ENCODE measurements around the gene ELOVL7.

DNA sequence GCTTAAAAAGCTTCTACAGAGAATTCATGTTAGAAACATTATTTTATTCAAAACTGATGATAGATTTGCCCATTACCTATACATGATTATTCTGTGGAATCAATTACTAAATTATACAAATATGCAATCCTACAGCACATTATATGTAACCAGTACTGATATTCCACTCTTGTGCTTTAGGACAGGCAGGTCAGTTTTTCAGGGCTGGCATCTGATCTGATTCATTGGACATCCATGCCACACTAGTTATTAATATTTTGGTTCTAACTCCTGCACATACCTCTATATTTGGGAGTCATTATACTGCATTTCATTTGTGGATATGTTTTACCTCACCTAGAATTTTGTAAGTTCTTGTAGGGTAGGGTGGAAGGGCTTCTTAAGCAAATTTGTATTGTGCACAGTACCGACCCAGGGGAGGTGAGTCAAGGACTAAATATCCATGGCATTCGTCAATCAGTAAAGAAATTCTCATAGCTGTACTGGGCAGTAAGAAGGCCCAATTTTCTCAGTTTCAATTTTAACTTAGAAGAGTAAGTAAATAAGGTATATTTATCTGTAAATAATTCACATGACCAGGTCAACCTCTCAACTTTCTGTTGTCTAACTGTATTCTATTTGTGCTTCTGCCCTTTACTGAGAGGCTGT, 33.5 kb downstream of the ELOVL7 start:
- TF ChIP-seq, protein P1, sequence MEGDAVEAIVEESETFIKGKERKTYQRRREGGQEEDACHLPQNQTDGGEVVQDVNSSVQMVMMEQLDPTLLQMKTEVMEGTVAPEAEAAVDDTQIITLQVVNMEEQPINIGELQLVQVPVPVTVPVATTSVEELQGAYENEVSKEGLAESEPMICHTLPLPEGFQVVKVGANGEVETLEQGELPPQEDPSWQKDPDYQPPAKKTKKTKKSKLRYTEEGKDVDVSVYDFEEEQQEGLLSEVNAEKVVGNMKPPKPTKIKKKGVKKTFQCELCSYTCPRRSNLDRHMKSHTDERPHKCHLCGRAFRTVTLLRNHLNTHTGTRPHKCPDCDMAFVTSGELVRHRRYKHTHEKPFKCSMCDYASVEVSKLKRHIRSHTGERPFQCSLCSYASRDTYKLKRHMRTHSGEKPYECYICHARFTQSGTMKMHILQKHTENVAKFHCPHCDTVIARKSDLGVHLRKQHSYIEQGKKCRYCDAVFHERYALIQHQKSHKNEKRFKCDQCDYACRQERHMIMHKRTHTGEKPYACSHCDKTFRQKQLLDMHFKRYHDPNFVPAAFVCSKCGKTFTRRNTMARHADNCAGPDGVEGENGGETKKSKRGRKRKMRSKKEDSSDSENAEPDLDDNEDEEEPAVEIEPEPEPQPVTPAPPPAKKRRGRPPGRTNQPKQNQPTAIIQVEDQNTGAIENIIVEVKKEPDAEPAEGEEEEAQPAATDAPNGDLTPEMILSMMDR (IDR thresholded peaks at IDR 0.05) = no peak
- no peak for TF ChIP-seq EZH2 (IDR thresholded peaks at IDR 0.05)
- no peak for TF ChIP-seq EZH2phosphoT487 (IDR thresholded peaks at IDR 0.05)

Data from neural progenitor cell (in vitro differentiated cells).